ENCODE data around the gene NPLOC4.

Gene NPLOC4

GRCh38 chr17:81566461-81567126, 70.3 kb downstream of the NPLOC4 start (continued):
- no peak for TF ChIP-seq PRDM2 (tag by site-specific recombination; IDR thresholded peaks at IDR 0.05; ENCODE audit: borderline replicate concordance)
- TF ChIP-seq ZFP41 (tag by site-specific recombination; IDR thresholded peaks at IDR 0.05; ENCODE audit: borderline replicate concordance) = no peak
- peak; percentile 24; the same call in 1 of the 2 replicates for TF ChIP-seq ZBTB8A (tag by site-specific recombination; IDR thresholded peaks at IDR 0.05)
- TF ChIP-seq ZNF843 (tag by site-specific recombination; IDR thresholded peaks at IDR 0.05) = 0 out of 2 replicates have a peak, but pooled peaks have one; percentile 40
- no peak for TF ChIP-seq ZNF585B (tag by site-specific recombination; IDR thresholded peaks at IDR 0.05)
- TF ChIP-seq OVOL3 (tag by site-specific recombination; IDR thresholded peaks at IDR 0.05) = no peak
- no peak for TF ChIP-seq HIC1 (tag by site-specific recombination; IDR thresholded peaks at IDR 0.05)
- no peak for TF ChIP-seq ZNF335 (tag by site-specific recombination; conservative IDR thresholded peaks at IDR 0.05)
- no peak for TF ChIP-seq TCF7L2 (IDR thresholded peaks at IDR 0.05; ENCODE audit: borderline replicate concordance, low read depth, low read length)
- TF ChIP-seq PRDM10 (tag by site-specific recombination; IDR thresholded peaks at IDR 0.05) = no peak
- TF ChIP-seq WT1 (tag by site-specific recombination; IDR thresholded peaks at IDR 0.05) = no peak
- no peak for TF ChIP-seq ZNF704 (tag by site-specific recombination; IDR thresholded peaks at IDR 0.05)
- 0 out of 2 replicates have a peak, but pooled peaks have one; percentile 34 for TF ChIP-seq ZNF629 (tag by site-specific recombination; IDR thresholded peaks at IDR 0.05)
- TF ChIP-seq ZNF677 (tag by site-specific recombination; IDR thresholded peaks at IDR 0.05) = no peak
- no peak for TF ChIP-seq ZNF792 (tag by site-specific recombination; IDR thresholded peaks at IDR 0.05)
- TF ChIP-seq ZNF624 (tag by site-specific recombination; IDR thresholded peaks at IDR 0.05) = no peak
- TF ChIP-seq ZNF776 (tag by site-specific recombination; IDR thresholded peaks at IDR 0.05; ENCODE audit: borderline replicate concordance) = no peak
- no peak for TF ChIP-seq ZNF837 (tag by site-specific recombination; IDR thresholded peaks at IDR 0.05)
- TF ChIP-seq YY1 (tag by site-specific recombination; IDR thresholded peaks at IDR 0.05) = no peak
- TF ChIP-seq ZNF184 (tag by site-specific recombination; IDR thresholded peaks at IDR 0.05) = no peak
- no peak for TF ChIP-seq REPIN1 (tag by site-specific recombination; IDR thresholded peaks at IDR 0.05; ENCODE audit: low read depth)
- no peak for TF ChIP-seq ZNF274 (IDR thresholded peaks at IDR 0.05; ENCODE audit: low read length)
- no peak for TF ChIP-seq ZNF274 (tag by site-specific recombination; IDR thresholded peaks at IDR 0.05; ENCODE audit: borderline replicate concordance)
- TF ChIP-seq ZNF580 (tag by site-specific recombination; IDR thresholded peaks at IDR 0.05) = no peak
- no peak for TF ChIP-seq ZBTB20 (tag by site-specific recombination; IDR thresholded peaks at IDR 0.05)
- no peak for TF ChIP-seq ZNF571 (tag by site-specific recombination; IDR thresholded peaks at IDR 0.05)
- TF ChIP-seq ZNF155 (tag by site-specific recombination; IDR thresholded peaks at IDR 0.05) = no peak

Data from HEK293 (cell line).